ENCODE measurements around the gene MMD.
"Not testable (repeated sequence)": the region's sequence is repeated elsewhere in the genome, so short reads cannot be mapped to it uniquely, and the experiment has no call there.

DNA sequence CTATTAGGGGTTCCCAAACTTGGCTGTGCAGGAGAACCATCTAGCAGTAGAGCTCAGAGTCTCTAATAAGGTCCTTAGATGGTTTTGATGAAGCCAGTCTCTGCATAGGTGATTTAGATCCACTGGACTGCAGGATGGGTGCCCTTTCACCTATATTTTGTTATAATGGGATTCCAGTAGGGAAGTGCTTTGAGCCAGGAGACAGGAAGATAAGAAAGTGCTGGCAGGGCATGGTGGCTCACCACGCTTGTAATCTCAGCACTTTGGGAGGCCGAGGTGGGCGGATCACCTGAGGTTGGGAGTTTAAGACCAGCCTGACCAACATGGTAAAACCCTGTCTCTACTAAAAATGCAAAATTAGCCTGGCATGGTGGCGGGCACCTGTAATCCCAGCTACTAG, 44.1 kb upstream of the MMD start:
- TF ChIP-seq, protein P1, sequence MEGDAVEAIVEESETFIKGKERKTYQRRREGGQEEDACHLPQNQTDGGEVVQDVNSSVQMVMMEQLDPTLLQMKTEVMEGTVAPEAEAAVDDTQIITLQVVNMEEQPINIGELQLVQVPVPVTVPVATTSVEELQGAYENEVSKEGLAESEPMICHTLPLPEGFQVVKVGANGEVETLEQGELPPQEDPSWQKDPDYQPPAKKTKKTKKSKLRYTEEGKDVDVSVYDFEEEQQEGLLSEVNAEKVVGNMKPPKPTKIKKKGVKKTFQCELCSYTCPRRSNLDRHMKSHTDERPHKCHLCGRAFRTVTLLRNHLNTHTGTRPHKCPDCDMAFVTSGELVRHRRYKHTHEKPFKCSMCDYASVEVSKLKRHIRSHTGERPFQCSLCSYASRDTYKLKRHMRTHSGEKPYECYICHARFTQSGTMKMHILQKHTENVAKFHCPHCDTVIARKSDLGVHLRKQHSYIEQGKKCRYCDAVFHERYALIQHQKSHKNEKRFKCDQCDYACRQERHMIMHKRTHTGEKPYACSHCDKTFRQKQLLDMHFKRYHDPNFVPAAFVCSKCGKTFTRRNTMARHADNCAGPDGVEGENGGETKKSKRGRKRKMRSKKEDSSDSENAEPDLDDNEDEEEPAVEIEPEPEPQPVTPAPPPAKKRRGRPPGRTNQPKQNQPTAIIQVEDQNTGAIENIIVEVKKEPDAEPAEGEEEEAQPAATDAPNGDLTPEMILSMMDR (IDR thresholded peaks at IDR 0.05) = not testable (repeated sequence)
- not testable (repeated sequence) for TF ChIP-seq POLR2A (IDR thresholded peaks at IDR 0.05)

All from testis (tissue), 2 donors.